Measurements from ENCODE around the gene CCDC32. TPM values are rescaled to one million over a fixed set of nuclear protein-coding genes. Genes with fewer than 3 reads are reported as not detected.

Gene CCDC32
- total RNA-seq, 2 experiments from 2014 or later: 28.6 to 29.2 TPM

DNA sequence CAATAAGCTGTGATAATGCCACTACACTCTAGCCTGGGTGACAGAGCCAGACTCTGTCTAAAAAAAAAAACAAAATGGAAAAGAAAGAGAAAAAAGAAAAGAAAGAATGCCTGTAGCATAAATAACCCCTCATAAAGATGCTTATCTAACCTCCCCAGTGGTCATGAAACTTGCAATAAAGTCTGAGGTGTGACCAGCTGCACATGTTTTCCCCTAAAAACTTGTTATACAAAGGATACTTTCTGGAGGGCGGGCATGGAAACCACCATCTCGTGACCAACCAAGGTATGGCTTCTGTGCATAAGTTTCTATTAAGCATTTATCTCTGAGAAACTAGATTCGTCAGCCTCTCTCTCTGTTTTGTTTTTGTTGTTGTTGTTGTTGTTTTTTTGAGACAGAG lies 21.8 kb downstream of the CCDC32 start:
- no peak overlapping the region for H3K27ac Mint-ChIP-seq
- no peaks in the 10 kb centered on the region for H3K27me3 Mint-ChIP-seq
- ChIA-PET POLR2A (no interaction called here), CTCF (no interaction called here)
- no peak overlapping the region for H3K4me3 Mint-ChIP-seq
- no peaks in the 10 kb centered on the region for H3K4me1 Mint-ChIP-seq (ENCODE audit: low read depth)
- peaks cover 2% of the 10 kb centered on the region for H3K36me3 Mint-ChIP-seq
- H3K9me3 Mint-ChIP-seq: no peaks in the 10 kb centered on the region
- no peak for DNase-seq
- intact Hi-C loops (cut with micrococcal nuclease): no loop called here

DNA sequence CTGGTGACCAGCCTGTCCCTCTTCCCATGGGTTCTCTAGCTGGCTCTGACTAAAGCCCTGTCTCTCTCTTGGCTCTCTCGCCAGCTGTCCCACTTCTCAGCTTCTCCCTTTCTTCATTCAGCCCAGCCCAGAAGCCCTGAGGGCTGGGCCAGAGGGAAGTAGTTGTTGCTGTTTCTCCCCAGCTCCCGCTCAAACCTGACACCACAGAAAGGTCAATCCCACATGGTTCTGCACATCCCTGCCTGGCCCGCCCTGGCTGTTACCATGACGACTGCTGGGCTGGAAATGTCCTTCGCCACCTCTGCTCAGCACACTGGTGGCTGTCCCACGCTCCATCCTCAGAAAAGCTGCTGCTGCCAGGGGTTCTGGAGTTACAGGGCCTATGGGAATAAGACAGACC lies 25.9 kb downstream of the CCDC32 start:
- intact Hi-C loops (cut with micrococcal nuclease): no loop called here
- H3K9me3 Mint-ChIP-seq: no peaks in the 10 kb centered on the region
- ChIA-PET CTCF (no interaction called here), POLR2A (no interaction called here)
- H3K27me3 Mint-ChIP-seq: no peaks in the 10 kb centered on the region
- no peaks in the 10 kb centered on the region for H3K4me1 Mint-ChIP-seq (ENCODE audit: low read depth)
- H3K27ac Mint-ChIP-seq: no peak overlapping the region
- DNase-seq: no peak
- H3K36me3 Mint-ChIP-seq: no peaks in the 10 kb centered on the region
- H3K4me3 Mint-ChIP-seq: no peak overlapping the region

DNA sequence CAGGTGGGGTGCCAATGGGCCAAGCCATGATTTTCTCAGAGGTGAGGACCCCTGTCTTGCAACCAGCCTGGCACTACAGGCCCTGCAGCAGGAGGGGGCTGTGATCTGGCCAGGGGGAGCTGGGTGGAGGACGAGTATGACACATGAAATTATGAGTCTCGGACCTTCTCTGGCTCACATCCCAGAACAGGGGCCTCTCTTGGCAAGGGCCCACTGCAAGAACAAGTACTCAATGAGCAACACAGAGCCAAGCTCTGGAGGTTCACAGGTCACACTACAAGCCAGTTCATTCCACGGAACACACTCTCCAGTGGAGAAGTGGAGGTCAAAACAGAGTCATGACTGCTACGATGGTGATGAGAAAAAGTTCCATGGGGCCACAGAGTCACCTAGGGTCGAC lies 28.3 kb downstream of the CCDC32 start:
- Mint-ChIP-seq H3K4me3 (no peak overlapping the region), H3K27ac (no peak overlapping the region), H3K9me3 (no peaks in the 10 kb centered on the region), H3K27me3 (no peaks in the 10 kb centered on the region), H3K4me1 (ENCODE audit: low read depth) (no peaks in the 10 kb centered on the region), H3K36me3 (no peaks in the 10 kb centered on the region)
- ChIA-PET POLR2A (no interaction called here), CTCF (no interaction called here)
- DNase-seq: no peak
- intact Hi-C loops (cut with micrococcal nuclease): no loop called here

DNA sequence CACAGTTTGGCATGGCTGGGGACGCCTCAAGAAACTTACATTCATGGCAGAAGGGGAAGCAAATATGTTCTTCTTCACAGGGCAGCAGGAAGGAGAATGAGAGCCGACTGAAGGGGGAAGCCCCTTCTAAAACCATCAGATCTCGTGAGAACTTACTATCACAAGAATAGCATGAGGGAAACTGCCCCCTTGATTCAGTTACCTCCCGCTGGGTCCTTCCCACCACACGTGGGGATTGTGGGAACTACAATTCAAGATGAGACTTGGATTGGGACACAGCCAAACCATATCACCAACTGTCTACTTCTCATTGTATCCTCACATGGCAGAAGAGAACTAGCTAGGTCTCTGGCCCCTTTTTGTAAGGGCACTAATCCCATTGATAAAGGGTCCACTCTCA lies 30.5 kb downstream of the CCDC32 start:
- H3K27ac Mint-ChIP-seq: no peak overlapping the region
- no peak for DNase-seq
- H3K27me3 Mint-ChIP-seq: no peaks in the 10 kb centered on the region
- no peaks in the 10 kb centered on the region for H3K9me3 Mint-ChIP-seq
- no peaks in the 10 kb centered on the region for H3K36me3 Mint-ChIP-seq
- H3K4me1 Mint-ChIP-seq (ENCODE audit: low read depth): no peaks in the 10 kb centered on the region
- H3K4me3 Mint-ChIP-seq: no peak overlapping the region
- CTCF ChIA-PET: no interaction called here
- POLR2A ChIA-PET: no interaction called here
- intact Hi-C loops (cut with micrococcal nuclease): no loop called here

DNA sequence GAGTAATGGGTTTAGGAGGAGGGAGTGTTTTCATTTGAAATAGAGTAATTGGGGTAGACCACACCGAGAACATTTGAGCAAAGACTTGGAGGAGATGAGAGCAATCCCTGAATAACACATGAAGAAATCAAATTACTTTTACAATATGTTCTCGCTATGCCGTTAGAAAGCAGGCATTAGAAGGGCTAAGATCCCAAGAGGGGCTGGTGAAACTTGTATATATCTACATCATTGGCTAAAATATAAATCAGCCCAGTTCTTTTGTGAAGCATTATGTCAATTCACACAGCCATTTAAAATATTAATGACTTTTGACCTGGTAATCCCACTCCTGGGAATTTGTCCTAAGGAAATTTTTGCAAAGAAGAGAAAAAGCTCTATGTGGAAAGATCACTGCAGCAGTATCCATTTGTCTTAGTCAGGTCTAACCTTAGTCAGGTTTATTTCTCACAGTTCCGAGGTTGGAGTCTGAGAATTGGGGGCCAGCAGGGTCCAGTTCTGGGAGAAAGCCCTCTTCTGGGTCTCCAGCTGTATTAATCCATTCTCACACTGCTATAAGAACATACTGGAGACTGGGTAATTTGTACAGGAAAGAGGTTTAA lies 31.0 kb downstream of the CCDC32 start:
- Mint-ChIP-seq H3K27ac (no peak overlapping the region), H3K4me1 (ENCODE audit: low read depth) (no peaks in the 10 kb centered on the region), H3K27me3 (no peaks in the 10 kb centered on the region), H3K4me3 (no peak overlapping the region), H3K9me3 (no peaks in the 10 kb centered on the region), H3K36me3 (no peaks in the 10 kb centered on the region)
- ChIA-PET CTCF (no interaction called here), POLR2A (no interaction called here)
- intact Hi-C loops (cut with micrococcal nuclease): no loop called here
- no peak for DNase-seq

DNA sequence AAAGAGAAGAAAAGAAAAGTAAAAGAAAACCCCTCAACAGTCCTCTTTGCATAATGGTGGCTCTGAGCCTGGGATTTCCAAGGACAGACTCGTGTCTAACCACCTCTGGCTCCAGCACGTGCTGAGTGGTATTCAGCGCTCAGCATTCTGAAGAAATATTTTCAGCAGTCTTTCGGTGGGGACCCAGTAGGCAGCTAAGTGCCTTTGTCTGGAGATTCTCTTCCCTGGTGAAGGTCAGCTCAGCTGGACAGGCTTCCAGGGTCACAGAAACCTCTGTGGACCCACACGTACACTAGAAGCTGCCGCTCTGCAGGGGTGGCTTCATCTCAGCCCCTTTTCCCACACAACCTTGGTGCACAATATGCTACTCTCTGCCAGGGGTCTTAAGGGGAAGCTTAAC lies 36.0 kb downstream of the CCDC32 start:
- no peaks in the 10 kb centered on the region for H3K36me3 Mint-ChIP-seq
- intact Hi-C loops (cut with micrococcal nuclease): no loop called here
- POLR2A ChIA-PET: no interaction called here
- H3K4me1 Mint-ChIP-seq (ENCODE audit: low read depth): no peaks in the 10 kb centered on the region
- no peaks in the 10 kb centered on the region for H3K27me3 Mint-ChIP-seq
- CTCF ChIA-PET: interaction anchor here (0.9 kb wide), 1 partner anchor 9 kb away, joined by 3 read pairs; no protein-coding TSS in a partner anchor
- no peak for DNase-seq
- no peak overlapping the region for H3K4me3 Mint-ChIP-seq
- H3K27ac Mint-ChIP-seq: no peak overlapping the region
- no peaks in the 10 kb centered on the region for H3K9me3 Mint-ChIP-seq

DNA sequence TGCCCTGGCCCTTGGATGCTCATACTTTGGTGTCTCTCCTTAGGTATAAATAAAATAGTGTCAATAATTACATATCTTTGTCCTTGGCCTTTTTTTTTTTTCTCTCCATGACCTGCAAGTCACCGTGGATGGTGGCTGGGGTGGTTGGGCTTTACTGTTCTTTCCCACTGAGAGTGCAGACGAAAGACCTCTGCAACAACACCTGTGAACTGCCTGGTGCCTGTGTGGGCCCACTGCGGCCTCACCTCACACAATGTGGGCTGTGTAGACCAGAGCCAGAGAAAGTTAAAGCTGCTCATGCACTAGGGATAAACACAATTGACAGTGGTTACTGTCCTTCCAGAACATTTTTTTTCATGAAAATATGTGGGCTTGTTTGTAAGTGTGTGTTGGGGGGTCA lies 39.0 kb downstream of the CCDC32 start:
- POLR2A ChIA-PET: no interaction called here
- CTCF ChIA-PET: interaction anchor here (0.6 kb wide), 1 partner anchor 371 kb away, joined by 3 read pairs; no protein-coding TSS in a partner anchor

DNA sequence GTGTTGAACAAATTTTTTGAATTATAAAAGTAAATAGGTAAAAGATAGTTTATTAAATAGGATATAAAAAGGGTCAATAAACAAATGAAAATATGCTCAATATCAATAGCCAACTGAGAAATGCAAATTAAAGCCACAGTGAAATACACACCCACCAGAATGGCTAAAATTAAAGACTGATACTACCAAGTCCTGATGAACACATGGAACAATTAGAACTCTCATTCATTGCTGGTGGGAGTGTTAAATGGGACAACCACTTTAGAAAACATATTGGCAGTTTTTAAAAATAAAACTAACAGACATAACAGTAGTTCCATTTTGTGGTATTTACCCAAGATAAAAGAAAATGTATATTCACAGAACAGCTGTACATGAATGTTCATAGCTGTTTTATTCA lies 41.2 kb downstream of the CCDC32 start:
- ChIA-PET POLR2A (no interaction called here), CTCF (no interaction called here)
- Mint-ChIP-seq H3K9me3 (no peaks in the 10 kb centered on the region), H3K36me3 (no peaks in the 10 kb centered on the region), H3K27me3 (no peaks in the 10 kb centered on the region), H3K4me3 (no peak overlapping the region), H3K4me1 (ENCODE audit: low read depth) (peaks cover 3% of the 10 kb centered on the region), H3K27ac (no peak overlapping the region)
- intact Hi-C loops (cut with micrococcal nuclease): no loop called here
- no peak for DNase-seq

More for the DNA sequence above, 39.0 kb downstream of the CCDC32 start:
- DNase-seq: no peak
- Mint-ChIP-seq H3K4me3 (no peak overlapping the region), H3K27ac (no peak overlapping the region), H3K27me3 (no peaks in the 10 kb centered on the region), H3K4me1 (ENCODE audit: low read depth) (no peaks in the 10 kb centered on the region), H3K36me3 (no peaks in the 10 kb centered on the region), H3K9me3 (no peaks in the 10 kb centered on the region)
- intact Hi-C loops (cut with micrococcal nuclease): no loop called here

DNA sequence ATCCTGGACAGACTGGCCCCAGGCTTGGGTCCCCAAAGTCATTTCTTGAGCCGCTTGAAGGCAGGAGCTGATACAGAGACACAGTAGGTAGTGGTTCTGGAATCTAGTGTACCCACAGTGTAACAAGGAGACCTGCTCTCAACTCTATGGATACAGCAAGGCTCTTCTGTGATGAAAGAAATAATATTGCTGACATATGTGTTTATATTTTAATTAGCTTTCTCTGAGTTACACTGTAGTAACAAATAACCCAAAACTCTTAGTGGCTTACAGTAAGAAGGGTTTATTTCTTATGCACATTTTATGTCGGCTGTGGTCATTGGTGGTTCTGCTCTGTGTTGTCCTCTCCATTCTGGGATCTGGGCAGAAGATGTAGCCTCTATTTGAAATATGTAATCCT lies 48.5 kb downstream of the CCDC32 start:
- no peak overlapping the region for H3K27ac Mint-ChIP-seq
- intact Hi-C loops (cut with micrococcal nuclease): no loop called here
- no peaks in the 10 kb centered on the region for H3K9me3 Mint-ChIP-seq
- no peaks in the 10 kb centered on the region for H3K36me3 Mint-ChIP-seq
- ChIA-PET CTCF (interaction anchor here (4.7 kb wide), 1 partner anchor 8 kb away, joined by 29 read pairs; no protein-coding TSS in a partner anchor), POLR2A (no interaction called here)
- peaks cover 10% of the 10 kb centered on the region for H3K4me1 Mint-ChIP-seq (ENCODE audit: low read depth)
- peaks cover 23% of the 10 kb centered on the region for H3K27me3 Mint-ChIP-seq
- H3K4me3 Mint-ChIP-seq: no peak overlapping the region
- no peak for DNase-seq

DNA sequence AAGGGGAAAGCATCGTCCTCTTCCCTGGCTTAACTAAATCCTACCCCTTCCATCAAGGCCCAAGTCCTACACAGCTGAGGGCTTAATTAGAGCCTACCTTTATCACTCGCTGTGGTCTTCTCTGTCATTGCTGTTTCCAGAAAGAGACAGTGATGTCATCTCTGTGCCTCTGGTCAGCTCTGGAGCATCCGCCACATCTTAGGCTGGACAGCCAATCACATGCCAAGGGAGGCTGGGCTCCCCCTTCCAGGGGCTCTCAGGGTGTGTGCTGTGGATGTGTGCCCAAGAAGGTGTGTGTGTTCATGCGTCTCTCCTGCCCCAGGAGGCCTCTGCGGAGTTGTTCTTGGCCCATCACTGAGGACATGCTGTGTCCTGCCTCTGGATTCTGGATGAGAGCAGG lies 51.2 kb downstream of the CCDC32 start:
- H3K36me3 Mint-ChIP-seq: no peaks in the 10 kb centered on the region
- peaks cover 11% of the 10 kb centered on the region for H3K4me1 Mint-ChIP-seq (ENCODE audit: low read depth)
- DNase-seq: no peak
- POLR2A ChIA-PET: interaction anchor here (0.5 kb wide), 1 partner anchor 173 kb away, joined by 3 read pairs; the partner anchor contains the start of gene CCDC9B
- intact Hi-C loops (cut with micrococcal nuclease): no loop called here
- peaks cover 35% of the 10 kb centered on the region for H3K27me3 Mint-ChIP-seq
- H3K27ac Mint-ChIP-seq: no peak overlapping the region
- CTCF ChIA-PET: no interaction called here
- H3K9me3 Mint-ChIP-seq: no peaks in the 10 kb centered on the region
- no peak overlapping the region for H3K4me3 Mint-ChIP-seq

DNA sequence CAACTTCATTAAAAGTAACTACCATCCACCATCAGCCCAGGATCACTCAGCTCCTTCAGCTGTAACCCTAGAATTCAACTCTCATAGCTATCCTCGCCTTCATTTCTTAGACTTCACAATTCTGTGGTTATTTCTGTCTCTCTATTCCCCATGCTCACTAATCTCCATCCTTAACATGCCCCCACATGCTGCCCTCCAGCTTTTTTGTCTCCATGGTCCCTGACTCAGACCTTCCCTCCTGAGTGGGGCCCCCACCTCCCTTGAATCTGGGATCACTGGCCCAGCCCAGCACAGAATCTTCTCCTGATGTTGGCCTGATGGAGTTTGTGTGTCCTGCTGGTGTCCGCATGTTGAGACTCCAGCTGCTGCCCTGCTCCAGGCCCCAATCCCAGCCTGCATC lies 52.4 kb downstream of the CCDC32 start:
- DNase-seq: no peak
- H3K4me1 Mint-ChIP-seq (ENCODE audit: low read depth): peaks cover 13% of the 10 kb centered on the region
- H3K27me3 Mint-ChIP-seq: peaks cover 42% of the 10 kb centered on the region
- intact Hi-C loops (cut with micrococcal nuclease): no loop called here
- no peaks in the 10 kb centered on the region for H3K9me3 Mint-ChIP-seq
- no peaks in the 10 kb centered on the region for H3K36me3 Mint-ChIP-seq
- CTCF ChIA-PET: no interaction called here
- H3K27ac Mint-ChIP-seq: no peak overlapping the region
- peak overlapping the region; percentile 47 for H3K4me3 Mint-ChIP-seq
- POLR2A ChIA-PET: no interaction called here

DNA sequence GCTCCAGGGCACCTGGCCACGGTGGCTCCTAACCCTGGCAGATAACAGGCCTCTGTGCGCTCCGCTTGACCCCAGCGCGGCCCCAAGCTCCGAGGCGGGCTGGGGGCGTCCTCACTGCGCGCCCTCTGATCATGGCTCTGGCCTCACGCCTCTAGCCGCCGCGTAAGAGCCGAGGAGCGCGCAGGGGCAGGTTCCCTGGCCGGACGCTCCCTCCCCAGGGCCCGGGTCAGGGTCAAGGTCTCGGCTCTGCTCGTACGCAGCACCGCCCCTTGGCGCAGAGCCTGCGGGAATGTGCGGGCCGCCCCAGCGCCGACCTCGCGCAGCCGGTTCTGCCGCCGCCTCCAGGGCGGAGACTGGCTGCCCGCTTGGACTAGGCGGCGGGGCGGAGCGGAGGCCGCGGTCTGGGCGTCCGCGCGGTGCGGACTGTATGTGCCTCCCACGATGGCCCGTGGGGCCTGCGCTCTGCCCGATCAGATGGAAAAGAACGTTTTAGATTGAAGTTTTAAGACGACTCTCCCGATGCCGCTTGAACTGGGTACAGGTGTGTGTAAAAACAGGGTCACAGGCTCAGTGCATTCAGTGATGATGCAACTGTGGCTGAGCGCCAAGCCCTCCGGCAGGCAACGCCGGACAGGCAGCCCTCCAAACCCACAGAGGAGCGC lies 53.2 kb downstream of the CCDC32 start:
- H3K27ac Mint-ChIP-seq: no peak overlapping the region
- intact Hi-C loops (cut with micrococcal nuclease): no loop called here
- POLR2A ChIA-PET: no interaction called here

DNA sequence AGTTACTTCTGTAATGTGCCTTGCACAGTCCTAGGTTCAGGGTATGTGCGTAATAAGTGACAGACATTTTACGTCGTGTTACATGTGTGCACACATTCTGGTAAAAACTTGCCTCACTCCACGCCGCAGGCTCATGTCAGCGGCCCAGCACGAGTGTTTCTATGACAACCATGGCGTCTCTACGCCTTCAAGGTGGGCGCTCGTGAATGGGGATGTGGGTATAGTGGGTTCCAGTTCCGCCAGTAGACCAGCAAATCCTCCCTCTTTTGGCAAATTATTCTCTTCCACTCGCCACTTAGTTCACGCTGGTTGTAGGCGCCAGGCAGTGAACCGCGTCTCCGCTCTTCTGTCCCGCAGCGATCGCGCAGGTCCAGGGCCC lies 53.8 kb downstream of the CCDC32 start:
- POLR2A ChIA-PET: no interaction called here
- Mint-ChIP-seq H3K9me3 (no peaks in the 10 kb centered on the region), H3K27me3 (peaks cover 52% of the 10 kb centered on the region), H3K4me1 (ENCODE audit: low read depth) (peaks cover 16% of the 10 kb centered on the region), H3K36me3 (no peaks in the 10 kb centered on the region), H3K4me3 (peak overlapping the region; percentile 69), H3K27ac (no peak overlapping the region)
- intact Hi-C loops (cut with micrococcal nuclease): no loop called here
- peak; percentile 21 for DNase-seq
- CTCF ChIA-PET: interaction anchor here (4.6 kb wide), 1 partner anchor 7 kb away, joined by 29 read pairs; no protein-coding TSS in a partner anchor

More for the DNA sequence above, 53.2 kb downstream of the CCDC32 start:
- H3K4me3 Mint-ChIP-seq: peak overlapping the region; percentile 69
- peaks cover 50% of the 10 kb centered on the region for H3K27me3 Mint-ChIP-seq
- peak; percentile 23 for DNase-seq
- CTCF ChIA-PET: no interaction called here
- no peaks in the 10 kb centered on the region for H3K9me3 Mint-ChIP-seq
- no peaks in the 10 kb centered on the region for H3K36me3 Mint-ChIP-seq
- peaks cover 16% of the 10 kb centered on the region for H3K4me1 Mint-ChIP-seq (ENCODE audit: low read depth)
